Nephron (organoid): Measurements from ENCODE around the gene NUDT7.

Source experiments
- H3K27ac Mint-ChIP-seq, 3 experiments: 2 replicates each; pipeline ENCODE4 v1.8.0; 2020; ENCODE audit warnings: mixed read lengths in 3 of 3, mild to moderate bottlenecking in 2 of 3, moderate library complexity in 1 of 3
- H3K27me3 Mint-ChIP-seq: 2 replicates; pipeline ENCODE4 v1.8.0; 2021; ENCODE audit warnings: low read depth, mild to moderate bottlenecking, moderate library complexity, mixed read lengths
- H3K36me3 Mint-ChIP-seq: 2 replicates; pipeline ENCODE4 v1.8.0; 2020; ENCODE audit warnings: low read depth, mixed read lengths
- H3K4me1 Mint-ChIP-seq: 2 replicates; pipeline ENCODE4 v1.8.0; 2020; ENCODE audit warnings: mixed read lengths
- H3K4me3 Mint-ChIP-seq, 3 experiments: 2 replicates each; pipeline ENCODE4 v1.8.0; 2020; ENCODE audit warnings: mild to moderate bottlenecking in 3 of 3, mixed read lengths in 3 of 3, moderate library complexity in 2 of 3
- H3K9me3 Mint-ChIP-seq: 2 replicates; pipeline ENCODE4 v1.8.0; 2020; ENCODE audit warnings: mixed read lengths
- TF ChIP-seq, protein P1 (sequence below), 3 experiments: fragments of 200-600 bp; sonication (generic); IDR thresholded peaks; one replicate each; pipeline ENCODE4 v1.5.0; 2021; ENCODE audit warnings: antibody characterized with exemption in 3 of 3; ENCODE audit not compliant: unreplicated experiment in 3 of 3

Gene NUDT7

GRCh38 chr16:77679901-77680300 is 42.4 kb upstream of the NUDT7 start:
- Mint-ChIP-seq H3K27ac (no peak overlapping the region), H3K27me3 (peaks cover 38% of the 10 kb centered on the region), H3K4me1 (no peaks in the 10 kb centered on the region), H3K9me3 (no peaks in the 10 kb centered on the region), H3K36me3 (no peaks in the 10 kb centered on the region), H3K4me3 (no peak overlapping the region)
- TF ChIP-seq, protein P1, sequence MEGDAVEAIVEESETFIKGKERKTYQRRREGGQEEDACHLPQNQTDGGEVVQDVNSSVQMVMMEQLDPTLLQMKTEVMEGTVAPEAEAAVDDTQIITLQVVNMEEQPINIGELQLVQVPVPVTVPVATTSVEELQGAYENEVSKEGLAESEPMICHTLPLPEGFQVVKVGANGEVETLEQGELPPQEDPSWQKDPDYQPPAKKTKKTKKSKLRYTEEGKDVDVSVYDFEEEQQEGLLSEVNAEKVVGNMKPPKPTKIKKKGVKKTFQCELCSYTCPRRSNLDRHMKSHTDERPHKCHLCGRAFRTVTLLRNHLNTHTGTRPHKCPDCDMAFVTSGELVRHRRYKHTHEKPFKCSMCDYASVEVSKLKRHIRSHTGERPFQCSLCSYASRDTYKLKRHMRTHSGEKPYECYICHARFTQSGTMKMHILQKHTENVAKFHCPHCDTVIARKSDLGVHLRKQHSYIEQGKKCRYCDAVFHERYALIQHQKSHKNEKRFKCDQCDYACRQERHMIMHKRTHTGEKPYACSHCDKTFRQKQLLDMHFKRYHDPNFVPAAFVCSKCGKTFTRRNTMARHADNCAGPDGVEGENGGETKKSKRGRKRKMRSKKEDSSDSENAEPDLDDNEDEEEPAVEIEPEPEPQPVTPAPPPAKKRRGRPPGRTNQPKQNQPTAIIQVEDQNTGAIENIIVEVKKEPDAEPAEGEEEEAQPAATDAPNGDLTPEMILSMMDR (IDR thresholded peaks at IDR 0.05; ENCODE audit: unreplicated experiment in 3 of 3): no peak

DNA sequence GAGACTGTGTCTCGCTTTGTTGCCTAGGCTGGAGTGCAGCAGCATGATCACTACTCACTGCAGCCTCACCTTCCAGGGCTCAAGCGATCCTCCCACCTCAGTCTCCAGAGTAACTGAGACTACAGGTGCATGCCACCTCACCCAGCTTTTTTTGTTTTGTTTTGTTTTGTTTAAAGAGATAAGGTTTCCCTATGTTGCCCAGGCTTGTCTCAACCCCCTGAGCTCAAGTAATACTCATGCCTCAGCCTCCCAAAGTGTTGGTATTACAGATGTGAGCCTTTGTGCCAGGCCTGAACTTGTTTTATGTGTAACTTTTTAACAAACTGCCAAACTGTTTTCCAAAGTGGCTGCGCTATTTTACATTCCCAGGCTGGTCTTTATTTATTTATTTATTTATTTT is 41.8 kb upstream of the NUDT7 start:
- peaks cover 42% of the 10 kb centered on the region for H3K27me3 Mint-ChIP-seq
- H3K4me1 Mint-ChIP-seq: no peaks in the 10 kb centered on the region
- no peaks in the 10 kb centered on the region for H3K9me3 Mint-ChIP-seq
- no peak overlapping the region for H3K27ac Mint-ChIP-seq
- TF ChIP-seq, protein P1 (IDR thresholded peaks at IDR 0.05; ENCODE audit: unreplicated experiment in 3 of 3): no peak
- H3K4me3 Mint-ChIP-seq: no peak overlapping the region
- H3K36me3 Mint-ChIP-seq: no peaks in the 10 kb centered on the region

GRCh38 chr16:77682586-77682985 is 39.7 kb upstream of the NUDT7 start:
- H3K4me1 Mint-ChIP-seq: no peaks in the 10 kb centered on the region
- no peak overlapping the region for H3K4me3 Mint-ChIP-seq
- peaks cover 40% of the 10 kb centered on the region for H3K27me3 Mint-ChIP-seq
- TF ChIP-seq, protein P1 (IDR thresholded peaks at IDR 0.05; ENCODE audit: unreplicated experiment in 3 of 3): no peak
- no peaks in the 10 kb centered on the region for H3K36me3 Mint-ChIP-seq
- no peaks in the 10 kb centered on the region for H3K9me3 Mint-ChIP-seq
- H3K27ac Mint-ChIP-seq: no peak overlapping the region

- Mint-ChIP-seq H3K27me3 (peaks cover 36% of the 10 kb centered on the region), H3K4me1 (no peaks in the 10 kb centered on the region), H3K36me3 (no peaks in the 10 kb centered on the region), H3K27ac (no peak overlapping the region), H3K9me3 (no peaks in the 10 kb centered on the region), H3K4me3 (no peak overlapping the region)
- TF ChIP-seq, protein P1 (IDR thresholded peaks at IDR 0.05; ENCODE audit: unreplicated experiment in 3 of 3): no peak
These were observed 38.7 kb upstream of the NUDT7 start for GRCh38 chr16:77683397-77684180.

- H3K36me3 Mint-ChIP-seq: no peaks in the 10 kb centered on the region
- H3K27me3 Mint-ChIP-seq: peaks cover 40% of the 10 kb centered on the region
- no peaks in the 10 kb centered on the region for H3K9me3 Mint-ChIP-seq
- no peaks in the 10 kb centered on the region for H3K4me1 Mint-ChIP-seq
- TF ChIP-seq, protein P1 (IDR thresholded peaks at IDR 0.05; ENCODE audit: unreplicated experiment in 3 of 3): no peak
- no peak overlapping the region for H3K4me3 Mint-ChIP-seq
- no peak overlapping the region for H3K27ac Mint-ChIP-seq
These were observed 38.2 kb upstream of the NUDT7 start for GRCh38 chr16:77684181-77684526.

DNA sequence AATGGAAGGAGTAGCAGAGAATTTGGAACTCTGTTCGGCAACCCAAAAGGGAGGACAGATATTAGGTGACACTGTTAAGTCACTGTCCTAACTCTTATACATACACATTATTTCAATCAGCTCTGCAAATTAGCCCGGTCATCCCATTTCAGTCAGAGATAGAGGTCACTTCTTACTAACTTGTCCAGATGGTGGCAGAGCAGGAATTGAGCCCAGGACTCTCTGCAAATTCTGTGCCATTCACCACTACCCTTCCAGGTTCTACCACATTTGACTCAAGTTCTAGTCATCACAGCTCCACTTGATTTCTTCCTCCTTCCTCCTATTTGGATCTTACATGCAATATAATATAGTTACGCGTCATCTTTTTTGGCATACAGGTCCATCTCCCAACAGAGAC is 35.9 kb upstream of the NUDT7 start:
- Mint-ChIP-seq H3K9me3 (no peaks in the 10 kb centered on the region), H3K36me3 (no peaks in the 10 kb centered on the region), H3K27ac (no peak overlapping the region), H3K27me3 (peaks cover 48% of the 10 kb centered on the region), H3K4me3 (no peak overlapping the region), H3K4me1 (no peaks in the 10 kb centered on the region)
- TF ChIP-seq, protein P1 (IDR thresholded peaks at IDR 0.05; ENCODE audit: unreplicated experiment in 3 of 3): no peak
